HG03025 (cell line): ENCODE measurements around the gene MAD1L1.
"Not testable (repeated sequence)": the region's sequence is repeated elsewhere in the genome, so short reads cannot be mapped to it uniquely, and the experiment has no call there.

Source experiments
- ATAC-seq: cut with Tn5 transposase; IDR thresholded peaks from one replicate; pipeline ENCODE4 v1.9.1; 2021; ENCODE audit warnings: mild to moderate bottlenecking, moderate library complexity; ENCODE audit not compliant: unreplicated experiment, low FRiP score

The MAD1L1 gene

DNA sequence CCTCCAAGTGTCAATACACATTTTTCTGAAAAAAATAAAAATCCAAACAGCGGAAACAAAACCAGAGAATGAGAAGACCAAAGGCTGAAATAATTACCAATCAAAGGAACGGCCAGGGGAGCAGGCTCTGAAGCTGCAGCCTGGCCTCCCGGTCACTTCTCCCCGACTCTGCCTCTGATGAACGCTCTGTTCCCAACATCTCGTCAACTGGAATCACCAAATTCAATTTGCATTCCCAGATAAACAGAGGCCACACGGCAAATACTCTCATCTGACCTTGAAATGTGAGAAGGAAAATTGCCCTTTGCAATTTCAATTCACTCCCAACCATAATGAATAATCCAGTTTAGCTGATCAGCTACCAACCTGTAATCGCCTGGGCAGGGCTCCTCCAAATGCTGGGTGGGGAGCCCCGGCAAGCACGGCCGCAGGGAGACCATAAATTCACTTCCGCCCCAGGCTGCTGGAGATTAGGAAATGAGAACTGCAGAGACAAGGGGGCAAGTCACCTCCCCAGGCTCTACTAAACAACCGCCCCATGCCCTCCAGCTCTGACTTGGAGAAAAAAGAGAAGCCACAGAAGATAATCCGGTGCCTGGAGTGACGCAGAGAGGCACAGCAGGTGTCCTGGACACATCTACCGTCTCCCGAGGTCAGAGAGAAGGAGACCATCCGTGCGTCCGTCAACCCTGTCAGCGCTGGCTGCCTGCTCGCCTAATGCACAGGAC is 153.2 kb downstream of the MAD1L1 start:
- no peak for ATAC-seq

DNA sequence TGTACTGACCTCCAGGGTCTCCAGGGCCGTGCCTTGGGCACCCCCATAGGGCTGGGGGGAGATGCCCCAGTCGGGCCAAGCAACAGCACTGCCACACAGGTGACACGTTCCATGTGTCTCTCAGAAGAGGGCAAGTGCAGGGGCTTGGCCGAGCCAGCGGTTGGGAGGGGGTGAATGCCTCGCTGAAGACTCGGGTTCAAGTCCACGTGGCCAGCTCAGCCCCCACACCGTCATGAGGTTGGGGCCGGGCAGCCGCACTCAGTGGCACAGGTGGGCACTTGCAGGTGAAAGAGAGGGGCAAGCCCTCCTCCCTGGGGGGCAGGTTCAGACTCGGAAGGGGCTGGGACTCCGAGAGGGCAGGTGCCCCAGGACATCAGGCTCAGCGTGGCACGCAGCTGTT is 153.8 kb downstream of the MAD1L1 start:
- ATAC-seq, result no peak

GRCh38 chr7:2076649-2077064 is 156.1 kb downstream of the MAD1L1 start:
- no peak for ATAC-seq

GRCh38 chr7:2075811-2076210 is 156.9 kb downstream of the MAD1L1 start:
- no peak for ATAC-seq

GRCh38 chr7:2074691-2075090 is 158.1 kb downstream of the MAD1L1 start:
- no peak for ATAC-seq

DNA sequence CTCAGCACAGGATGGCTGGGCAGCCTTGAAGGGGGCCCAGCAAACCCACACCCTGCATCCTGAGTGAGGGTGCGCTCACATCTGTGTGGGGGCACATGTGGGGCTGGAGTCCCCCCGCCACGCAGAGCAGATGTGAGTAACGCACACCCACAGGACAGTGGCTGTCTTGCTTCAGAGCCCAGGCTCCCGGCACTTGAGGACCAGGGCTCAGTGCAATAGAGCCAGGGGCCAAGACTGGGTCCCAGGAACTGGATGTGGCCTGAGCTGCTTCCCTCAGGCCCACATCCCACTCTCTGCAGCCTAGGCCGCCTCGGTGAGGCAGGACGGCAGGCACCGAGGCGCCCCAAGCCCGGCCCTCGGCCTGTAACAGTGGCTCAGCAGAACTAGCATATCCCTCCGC is 159.9 kb downstream of the MAD1L1 start:
- ATAC-seq, result no peak

GRCh38 chr7:2072042-2072441 is 160.7 kb downstream of the MAD1L1 start:
- peak; percentile 65 for ATAC-seq

DNA sequence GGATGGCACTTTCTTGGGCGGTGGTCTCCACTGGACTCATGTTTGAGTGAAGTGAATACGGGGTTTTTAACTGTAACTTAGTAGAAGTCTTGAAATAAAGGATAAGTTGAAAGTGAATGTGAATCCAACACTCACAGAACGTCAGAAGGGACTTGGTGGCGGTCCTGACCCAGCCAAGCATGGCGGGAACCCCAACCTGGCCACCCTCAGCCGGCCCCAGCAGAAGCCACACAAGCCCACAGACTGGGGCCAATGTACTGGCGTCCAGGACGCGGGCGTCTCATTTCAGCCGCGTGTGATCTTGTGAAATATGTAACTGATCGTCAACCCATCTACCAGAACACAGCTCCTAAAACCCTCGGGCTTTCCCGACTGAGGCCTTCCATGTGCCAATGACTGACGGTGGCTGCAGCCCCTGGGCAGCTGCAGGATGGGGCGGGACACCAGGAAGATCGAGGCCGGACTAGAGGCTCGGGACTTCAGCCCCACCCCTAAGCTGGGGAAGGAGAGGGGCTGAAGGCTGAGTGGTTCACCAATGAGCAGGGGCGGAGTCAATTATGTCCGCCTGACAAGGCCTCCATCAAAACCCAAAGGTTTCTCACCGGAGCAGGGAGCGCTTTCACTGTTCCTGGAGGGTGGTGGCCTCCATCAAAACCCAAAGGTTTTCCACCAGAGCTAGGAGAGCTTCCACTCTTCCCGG is 161.5 kb downstream of the MAD1L1 start:
- ATAC-seq, result no peak

- ATAC-seq, result no peak
Measured at GRCh38 chr7:2070151-2070763, 162.5 kb downstream of the MAD1L1 start.

DNA sequence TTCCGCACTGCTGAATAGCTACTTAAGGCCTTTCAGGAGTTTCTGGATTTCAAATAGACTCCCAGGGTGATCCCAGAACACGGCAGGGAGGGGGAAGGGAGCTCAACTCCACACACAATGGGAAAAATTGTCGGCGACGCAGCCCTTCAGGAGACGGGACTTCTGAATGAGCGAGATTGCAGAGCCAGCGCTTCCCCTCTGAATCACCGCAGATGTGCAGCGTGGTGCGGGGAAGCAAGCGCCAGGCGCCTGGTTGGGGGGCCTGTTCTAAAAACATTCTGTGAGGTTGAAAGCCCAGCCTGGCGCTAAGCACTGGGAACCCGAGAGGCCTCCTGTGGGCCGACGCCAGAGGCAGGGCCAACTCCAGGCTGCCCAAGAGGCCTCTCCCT is 163.3 kb downstream of the MAD1L1 start:
- no peak for ATAC-seq

DNA sequence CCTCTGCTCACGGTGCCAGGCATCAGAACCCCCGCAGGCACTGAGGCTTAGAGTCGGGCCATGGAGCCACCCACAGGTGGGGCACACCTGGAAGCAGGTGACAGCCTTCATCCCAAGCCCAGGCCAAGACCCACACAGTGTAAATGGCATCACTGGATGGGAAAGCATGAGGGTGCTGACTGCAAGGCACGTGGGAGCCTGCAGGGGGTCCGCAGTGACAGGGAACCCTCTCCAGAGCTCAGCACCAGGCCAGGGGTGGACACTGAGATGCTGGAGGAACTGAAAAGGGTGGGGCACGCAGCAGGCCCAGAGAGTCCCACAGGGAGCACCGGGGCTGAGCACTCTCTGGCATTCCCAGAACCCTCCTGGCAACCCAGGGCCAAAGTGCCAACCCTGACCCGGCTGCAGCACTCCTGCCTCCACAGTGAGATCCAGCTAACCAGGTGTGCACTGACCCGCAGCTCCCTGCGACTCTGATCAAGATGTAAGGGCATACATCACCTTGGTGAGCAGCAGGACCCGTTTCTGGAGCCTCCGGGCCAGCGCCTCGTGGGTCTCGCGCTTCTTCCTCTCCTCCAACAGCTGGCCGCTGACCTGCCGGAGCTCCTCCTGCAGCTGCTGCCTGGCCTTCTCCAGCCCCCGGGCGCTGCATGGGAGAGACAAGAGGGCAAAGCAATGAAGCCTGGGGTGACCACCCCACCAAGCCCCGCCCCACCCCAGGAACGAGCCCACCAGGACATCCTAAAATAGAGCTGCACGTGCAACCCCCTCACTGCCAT is 163.9 kb downstream of the MAD1L1 start:
- no peak for ATAC-seq

DNA sequence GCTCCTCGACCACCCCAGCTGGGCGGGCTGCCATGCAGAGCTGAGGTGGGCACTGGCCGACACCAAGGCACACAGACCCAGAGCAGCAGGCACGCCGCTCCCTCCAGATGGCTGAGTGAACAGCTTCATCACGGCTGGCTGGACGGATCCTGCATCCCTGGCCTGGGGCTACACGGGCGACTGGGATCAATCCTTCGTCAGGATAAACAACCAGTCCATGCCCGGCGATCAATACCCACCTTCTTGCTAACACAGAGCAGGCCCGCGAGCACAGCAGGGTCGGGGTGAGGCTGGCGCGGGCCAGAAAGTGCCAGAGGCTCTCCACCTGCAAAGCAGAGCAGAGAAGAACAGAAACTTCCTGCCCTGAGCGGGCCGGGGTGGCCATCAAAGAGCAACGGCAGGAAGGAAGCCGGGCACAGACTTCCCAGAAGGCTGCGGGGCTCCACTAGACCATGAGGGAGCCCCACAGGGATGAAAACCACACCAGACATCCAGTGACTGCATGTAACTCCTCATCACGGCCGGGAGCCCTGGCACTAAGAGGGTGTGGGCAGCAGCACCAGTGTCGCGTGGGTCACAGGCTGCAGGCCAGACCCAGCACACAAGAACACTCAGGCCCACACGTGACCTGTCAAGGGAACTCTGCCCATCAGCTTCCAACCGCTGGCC is 166.4 kb downstream of the MAD1L1 start:
- ATAC-seq, result no peak

- no peak for ATAC-seq
Measured at GRCh38 chr7:2065528-2065927, 167.2 kb downstream of the MAD1L1 start.

GRCh38 chr7:2063563-2064260 is 169.0 kb downstream of the MAD1L1 start:
- no peak for ATAC-seq

DNA sequence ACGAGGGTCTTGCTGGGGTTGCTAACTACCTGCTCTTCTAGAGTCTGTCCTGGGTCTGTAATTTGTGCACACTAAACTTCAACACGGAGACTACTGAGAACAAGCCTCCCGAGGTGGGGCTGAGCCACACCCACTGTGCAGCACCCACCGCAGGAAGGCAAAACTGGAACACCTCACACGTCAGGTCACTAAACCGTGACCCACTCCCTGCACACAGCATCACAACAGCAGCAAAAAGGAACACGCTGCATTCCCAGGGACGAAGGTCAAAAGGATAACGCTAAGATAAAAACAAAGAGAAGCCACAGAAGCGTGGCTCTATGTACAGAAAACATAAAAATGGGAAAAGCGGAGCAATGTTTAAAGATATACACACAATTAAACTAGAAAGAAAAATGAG is 170.1 kb downstream of the MAD1L1 start:
- no peak for ATAC-seq

DNA sequence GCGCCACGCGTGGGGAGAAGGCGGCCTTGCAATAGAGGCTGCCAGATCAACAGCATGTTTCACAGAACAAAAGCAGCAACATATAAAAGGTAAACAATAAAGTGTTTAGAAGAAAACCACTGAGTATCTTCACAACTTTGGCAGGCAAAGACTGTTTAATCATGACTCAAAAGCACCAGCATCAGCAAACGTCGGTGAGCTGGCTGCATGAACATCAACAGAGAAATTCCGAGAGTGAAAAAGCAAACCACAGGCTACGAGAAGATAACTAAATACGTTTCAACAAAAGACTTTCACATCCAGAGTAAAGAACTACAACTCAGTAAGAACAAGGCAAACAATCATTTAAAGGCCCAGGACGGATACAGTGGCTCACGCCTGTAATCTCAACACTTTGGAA is 172.0 kb downstream of the MAD1L1 start:
- ATAC-seq, result no peak

GRCh38 chr7:2059964-2060700 is 172.6 kb downstream of the MAD1L1 start:
- no peak for ATAC-seq

DNA sequence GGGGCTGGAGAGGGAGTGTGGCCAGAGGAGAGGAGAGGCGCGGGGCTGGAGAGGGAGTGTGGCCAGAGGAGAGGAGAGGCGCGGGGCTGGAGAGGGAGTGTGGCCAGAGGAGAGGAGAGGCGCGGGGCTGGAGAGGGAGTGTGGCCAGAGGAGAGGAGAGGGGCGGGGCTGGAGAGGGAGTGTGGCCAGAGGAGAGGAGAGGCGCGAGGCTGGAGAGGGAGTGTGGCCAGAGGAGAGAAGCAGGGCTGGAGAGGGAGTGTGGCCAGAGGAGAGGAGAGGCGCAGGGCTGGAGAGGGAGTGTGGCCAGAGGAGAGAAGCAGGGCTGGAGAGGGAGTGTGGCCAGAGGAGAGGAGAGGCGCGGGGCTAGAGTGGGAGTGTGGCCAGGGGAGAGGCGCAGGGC is 174.5 kb downstream of the MAD1L1 start:
- not testable (repeated sequence) for ATAC-seq

- no peak for ATAC-seq
Measured at GRCh38 chr7:2055956-2056355, 176.8 kb downstream of the MAD1L1 start.
